Fibroblast of mammary gland (primary cell): Measurements from ENCODE around the gene GRIK4.
A peak's percentile ranks its signal among the peaks of the same experiment; 100 is the strongest.

ENCODE experiments used
- DNase-seq: peaks from one replicate; pipeline ENCODE4 v3.0.0-alpha.2; 2010; ENCODE audit warnings: low read depth
- H3K4me3 ChIP-seq: 2 replicates; pipeline ENCODE4 v1.5.1; 2011; ENCODE audit warnings: low read depth, mild to moderate bottlenecking, low read length, moderate library complexity; ENCODE audit not compliant: control insufficient read depth
- CTCF ChIP-seq: conservative IDR thresholded peaks from 2 replicates; pipeline ENCODE4 v1.5.1; 2011; ENCODE audit warnings: low read depth, low read length, inconsistent platforms; ENCODE audit not compliant: control insufficient read depth, insufficient read depth

Gene GRIK4

GRCh38 chr11:120681434-120682331 is 170.1 kb downstream of the GRIK4 start:
- no peak for DNase-seq
- H3K4me3 ChIP-seq = no peak overlapping the region
- TF ChIP-seq CTCF = no peak

GRCh38 chr11:120682332-120682649 is 170.7 kb downstream of the GRIK4 start:
- TF ChIP-seq CTCF = no peak
- DNase-seq = no peak
- no peak overlapping the region for H3K4me3 ChIP-seq

GRCh38 chr11:120682866-120683265 is 171.3 kb downstream of the GRIK4 start:
- peak; percentile 76 for DNase-seq
- no peak for TF ChIP-seq CTCF
- no peak overlapping the region for H3K4me3 ChIP-seq

- no peak overlapping the region for H3K4me3 ChIP-seq
- no peak for TF ChIP-seq CTCF
- no peak for DNase-seq
Measured at GRCh38 chr11:120686516-120686915, 175.0 kb downstream of the GRIK4 start.

- no peak for TF ChIP-seq CTCF
- no peak overlapping the region for H3K4me3 ChIP-seq
- DNase-seq = no peak
Measured at GRCh38 chr11:120688163-120688562, 176.6 kb downstream of the GRIK4 start.

GRCh38 chr11:120689596-120690275 is 178.2 kb downstream of the GRIK4 start:
- no peak for TF ChIP-seq CTCF
- no peak for DNase-seq
- no peak overlapping the region for H3K4me3 ChIP-seq
